ENCODE data around the gene GABRR2.

GABRR2 gene

GRCh38 chr6:89315249-89315885 lies at the start of gene GABRR2:
TSS of gene GABRR2 (minus strand) at chr6:89315299. CDS start at chr6:89315165, 134 bp downstream.
- no peak for DNase-seq (ENCODE audit: low spot score)
- Histone ChIP-seq H3K4me3 (no peak within 1 kb of the TSS), H3K27ac (no peak within 1 kb of the TSS)
- TF ChIP-seq CTCF (IDR thresholded peaks at IDR 0.05) = no peak

- Histone ChIP-seq H3K27ac (no peak overlapping the region), H3K4me3 (no peak overlapping the region)
- no peak for DNase-seq (ENCODE audit: low spot score)
- TF ChIP-seq CTCF (IDR thresholded peaks at IDR 0.05) = no peak
Measured at GRCh38 chr6:89364586-89364985, 49.5 kb upstream of the GABRR2 start.

GRCh38 chr6:89361171-89361570 lies 46.1 kb upstream of the GABRR2 start:
- no peak overlapping the region for H3K27ac ChIP-seq

GRCh38 chr6:89360415-89360999 lies 45.4 kb upstream of the GABRR2 start:
- Histone ChIP-seq H3K4me3 (no peak overlapping the region), H3K27ac (no peak overlapping the region)
- no peak for DNase-seq (ENCODE audit: low spot score)
- no peak for TF ChIP-seq CTCF (IDR thresholded peaks at IDR 0.05)

More at GRCh38 chr6:89361171-89361570, 46.1 kb upstream of the GABRR2 start:
- DNase-seq (ENCODE audit: low spot score) = no peak
- H3K4me3 ChIP-seq = no peak overlapping the region
- TF ChIP-seq CTCF (IDR thresholded peaks at IDR 0.05) = no peak

- DNase-seq (ENCODE audit: low spot score) = no peak
- no peak for TF ChIP-seq CTCF (IDR thresholded peaks at IDR 0.05)
- no peak overlapping the region for H3K4me3 ChIP-seq
- no peak overlapping the region for H3K27ac ChIP-seq
Measured at GRCh38 chr6:89359561-89359960, 44.5 kb upstream of the GABRR2 start.

GRCh38 chr6:89357390-89357789 lies 42.3 kb upstream of the GABRR2 start:
- H3K4me3 ChIP-seq = no peak overlapping the region
- TF ChIP-seq CTCF (IDR thresholded peaks at IDR 0.05) = no peak
- no peak overlapping the region for H3K27ac ChIP-seq
- DNase-seq (ENCODE audit: low spot score) = no peak

- no peak overlapping the region for H3K4me3 ChIP-seq
Measured at GRCh38 chr6:89356642-89357170, 41.6 kb upstream of the GABRR2 start.

More at GRCh38 chr6:89356642-89357170, 41.6 kb upstream of the GABRR2 start:
- H3K27ac ChIP-seq = no peak overlapping the region
- DNase-seq (ENCODE audit: low spot score) = no peak
- TF ChIP-seq CTCF (IDR thresholded peaks at IDR 0.05) = no peak
